ENCODE results near the gene CTDSPL.

Gene CTDSPL

DNA sequence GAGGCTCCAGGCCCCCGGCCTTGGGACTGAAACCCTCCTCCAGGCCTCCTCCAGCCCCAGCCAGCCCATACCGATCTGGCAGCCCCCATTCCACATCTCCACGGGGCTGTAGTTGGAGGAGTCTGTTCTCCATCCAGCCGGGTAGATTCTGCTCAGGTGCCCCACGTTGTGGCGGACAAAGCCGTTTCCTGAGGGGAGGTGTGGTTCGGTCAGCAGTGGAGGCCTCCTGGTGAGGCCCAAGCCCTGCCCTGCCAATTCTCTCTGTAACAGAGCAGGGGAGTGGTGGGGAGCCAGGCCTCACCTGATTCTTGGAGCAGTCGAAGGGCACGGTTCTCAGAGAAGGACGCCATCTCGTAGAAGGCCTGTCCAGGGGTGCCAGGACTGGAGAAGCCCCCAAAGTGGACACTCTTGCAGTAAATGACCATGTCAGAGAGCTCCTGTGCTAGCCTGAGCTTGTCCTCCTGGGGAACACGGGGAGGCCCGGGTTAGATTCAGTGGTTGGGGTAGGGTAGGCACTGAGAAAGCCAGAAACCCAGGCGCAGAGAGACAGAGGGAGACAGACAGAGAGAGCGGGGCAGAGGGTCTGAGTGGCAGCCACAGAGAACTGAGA is 147.4 kb downstream of the CTDSPL start:
- H3K23ac ChIP-seq (ENCODE audit: low read length), result no peak overlapping the region
- no peaks in the 10 kb centered on the region for H3K27me3 ChIP-seq (ENCODE audit: insufficient read depth, low read length, poor library complexity)
- no peak overlapping the region for H3K4me3 ChIP-seq (ENCODE audit: low read length)
- H3K4me1 ChIP-seq (ENCODE audit: control insufficient read depth, low read depth, low read length), result no peaks in the 10 kb centered on the region
- H3K18ac ChIP-seq (ENCODE audit: low read length), result no peak overlapping the region
- H3K79me2 ChIP-seq (ENCODE audit: control insufficient read depth, insufficient read depth, low read length), result no peaks in the 10 kb centered on the region
- H3K79me1 ChIP-seq (ENCODE audit: low read length), result no peaks in the 10 kb centered on the region
- H2AK5ac ChIP-seq (ENCODE audit: low read length), result no peak overlapping the region
- no peak overlapping the region for H2BK5ac ChIP-seq (ENCODE audit: low read length)
- no peak overlapping the region for H3K9ac ChIP-seq (ENCODE audit: low read length)
- H3K4me2 ChIP-seq (ENCODE audit: low read length), result no peak overlapping the region
- DNase-seq, result no peak
- H3K36me3 ChIP-seq (ENCODE audit: control insufficient read depth, insufficient read depth, low read length), result no peaks in the 10 kb centered on the region
- no peak overlapping the region for H2BK120ac ChIP-seq (ENCODE audit: low read depth, low read length)
- no peak overlapping the region for H4K8ac ChIP-seq (ENCODE audit: low read depth, low read length)
- H4K5ac ChIP-seq (ENCODE audit: low read length), result no peak overlapping the region
- H2BK15ac ChIP-seq (replicated peaks; ENCODE audit: low read depth), result no peak overlapping the region
- no peak overlapping the region for H3K4ac ChIP-seq (ENCODE audit: low read depth, low read length)
- H3K27ac ChIP-seq (ENCODE audit: low read depth, low read length), result no peak overlapping the region
- no peak overlapping the region for H3K56ac ChIP-seq (ENCODE audit: low read length)
- WGBS (ENCODE audit: extremely low coverage, insufficient coverage, low lambda C conversion rate), result no CpG with 5 or more reads among the region's 16 CpGs

DNA sequence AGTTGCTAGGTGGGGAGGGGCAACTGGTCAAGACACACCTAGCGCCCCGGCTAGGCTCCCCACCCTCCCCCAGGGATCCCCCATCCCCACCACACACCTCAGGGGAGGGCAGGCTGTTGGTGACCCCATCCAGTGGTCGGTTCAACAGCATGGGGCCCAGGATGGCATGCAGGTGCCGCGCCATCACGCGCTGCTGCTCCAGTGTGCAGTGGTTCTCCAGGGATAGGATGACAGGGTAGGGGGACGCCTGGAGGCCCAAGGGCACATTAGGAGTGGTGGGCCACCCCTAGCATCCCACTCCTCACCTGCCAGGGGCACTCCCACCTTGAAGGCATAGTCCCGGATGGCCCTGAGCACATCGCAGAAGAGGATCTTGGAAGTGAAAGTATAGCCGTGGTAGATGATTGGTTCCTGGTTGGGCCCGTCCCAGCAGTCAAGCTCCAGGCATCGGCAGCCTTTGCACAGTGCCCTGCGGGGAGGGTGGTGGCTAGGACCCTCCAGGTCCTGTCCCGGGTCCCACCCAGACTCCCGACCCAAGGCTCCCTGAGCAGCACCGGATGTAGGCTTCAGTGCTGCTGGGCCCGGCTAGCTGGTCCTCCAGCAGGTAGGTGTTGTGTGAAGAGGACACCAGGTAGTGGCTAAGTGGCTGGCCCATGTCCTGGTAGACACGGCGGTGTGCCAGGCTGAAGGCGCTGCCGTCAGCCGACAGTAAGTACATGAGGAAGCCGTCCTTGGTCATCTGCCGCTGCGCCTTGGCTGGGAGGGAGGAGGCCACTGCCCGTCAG is 148.3 kb downstream of the CTDSPL start:
- Histone ChIP-seq H2BK5ac (ENCODE audit: low read length) (no peak overlapping the region), H3K18ac (ENCODE audit: low read length) (no peak overlapping the region), H3K4me3 (ENCODE audit: low read length) (no peak overlapping the region), H3K79me1 (ENCODE audit: low read length) (no peaks in the 10 kb centered on the region), H2BK15ac (replicated peaks; ENCODE audit: low read depth) (no peak overlapping the region), H3K4me1 (ENCODE audit: control insufficient read depth, low read depth, low read length) (no peaks in the 10 kb centered on the region), H2AK5ac (ENCODE audit: low read length) (no peak overlapping the region), H3K23ac (ENCODE audit: low read length) (no peak overlapping the region), H3K4ac (ENCODE audit: low read depth, low read length) (no peak overlapping the region), H2BK120ac (ENCODE audit: low read depth, low read length) (no peak overlapping the region), H3K79me2 (ENCODE audit: control insufficient read depth, insufficient read depth, low read length) (no peaks in the 10 kb centered on the region), H3K9ac (ENCODE audit: low read length) (no peak overlapping the region), H3K4me2 (ENCODE audit: low read length) (no peak overlapping the region), H4K8ac (ENCODE audit: low read depth, low read length) (no peak overlapping the region), H4K5ac (ENCODE audit: low read length) (no peak overlapping the region), H3K27me3 (ENCODE audit: insufficient read depth, low read length, poor library complexity) (no peaks in the 10 kb centered on the region), H3K56ac (ENCODE audit: low read length) (no peak overlapping the region), H3K36me3 (ENCODE audit: control insufficient read depth, insufficient read depth, low read length) (no peaks in the 10 kb centered on the region), H3K27ac (ENCODE audit: low read depth, low read length) (no peak overlapping the region)
- no peak for DNase-seq
- WGBS (ENCODE audit: extremely low coverage, insufficient coverage, low lambda C conversion rate), result no CpG with 5 or more reads among the region's 27 CpGs

DNA sequence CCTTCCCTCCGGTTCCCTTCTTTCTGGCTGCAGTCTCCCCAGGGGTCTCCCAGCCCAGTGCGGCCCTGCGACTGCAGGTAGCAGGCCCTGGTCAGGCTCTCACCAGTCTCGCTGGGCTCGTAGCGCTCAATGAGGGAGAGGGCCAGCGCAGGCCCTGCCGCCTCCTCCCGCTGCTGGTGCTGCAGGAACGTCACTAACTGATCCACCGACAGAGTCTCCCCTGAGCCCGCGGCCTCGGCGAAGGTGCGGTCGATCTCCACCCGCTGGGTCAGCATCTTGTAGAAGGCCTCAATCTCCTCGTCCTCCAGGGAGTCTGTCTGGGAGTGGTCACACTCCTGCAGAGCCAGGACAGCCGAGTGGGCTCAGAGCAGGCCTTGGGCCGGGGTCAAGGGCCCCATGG is 149.4 kb downstream of the CTDSPL start:
- Histone ChIP-seq H3K36me3 (ENCODE audit: control insufficient read depth, insufficient read depth, low read length) (no peaks in the 10 kb centered on the region), H3K27ac (ENCODE audit: low read depth, low read length) (no peak overlapping the region), H3K56ac (ENCODE audit: low read length) (no peak overlapping the region), H3K4me2 (ENCODE audit: low read length) (no peak overlapping the region), H2BK5ac (ENCODE audit: low read length) (no peak overlapping the region), H3K9ac (ENCODE audit: low read length) (no peak overlapping the region), H3K79me1 (ENCODE audit: low read length) (no peaks in the 10 kb centered on the region), H3K4ac (ENCODE audit: low read depth, low read length) (no peak overlapping the region), H3K18ac (ENCODE audit: low read length) (no peak overlapping the region), H2AK5ac (ENCODE audit: low read length) (no peak overlapping the region), H2BK120ac (ENCODE audit: low read depth, low read length) (no peak overlapping the region), H3K79me2 (ENCODE audit: control insufficient read depth, insufficient read depth, low read length) (no peaks in the 10 kb centered on the region), H3K4me1 (ENCODE audit: control insufficient read depth, low read depth, low read length) (no peaks in the 10 kb centered on the region), H2BK15ac (replicated peaks; ENCODE audit: low read depth) (no peak overlapping the region), H4K5ac (ENCODE audit: low read length) (no peak overlapping the region), H3K27me3 (ENCODE audit: insufficient read depth, low read length, poor library complexity) (no peaks in the 10 kb centered on the region), H3K4me3 (ENCODE audit: low read length) (no peak overlapping the region), H4K8ac (ENCODE audit: low read depth, low read length) (no peak overlapping the region), H3K23ac (ENCODE audit: low read length) (no peak overlapping the region)
- WGBS (ENCODE audit: extremely low coverage, insufficient coverage, low lambda C conversion rate), result no CpG with 5 or more reads among the region's 21 CpGs
- DNase-seq, result no peak

DNA sequence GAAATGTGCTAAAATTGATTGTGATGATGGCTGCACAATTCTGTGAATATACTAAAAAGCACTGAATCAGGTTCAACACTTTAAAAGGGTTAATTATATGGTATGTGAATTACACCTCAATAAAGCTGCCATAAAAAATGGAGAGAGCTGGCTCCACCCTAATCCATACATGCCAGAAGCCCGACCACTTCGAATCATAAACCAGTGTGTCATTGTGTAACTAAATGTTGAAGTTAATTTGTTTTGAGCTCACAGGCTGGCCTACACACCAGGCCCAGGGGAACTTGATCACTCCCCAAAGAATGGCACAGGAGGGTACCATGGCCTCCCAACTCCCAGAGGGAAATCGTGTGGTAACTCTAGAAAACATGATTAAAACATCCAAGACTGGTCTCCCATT is 153.8 kb downstream of the CTDSPL start:
- no peak overlapping the region for H2BK5ac ChIP-seq (ENCODE audit: low read length)

DNA sequence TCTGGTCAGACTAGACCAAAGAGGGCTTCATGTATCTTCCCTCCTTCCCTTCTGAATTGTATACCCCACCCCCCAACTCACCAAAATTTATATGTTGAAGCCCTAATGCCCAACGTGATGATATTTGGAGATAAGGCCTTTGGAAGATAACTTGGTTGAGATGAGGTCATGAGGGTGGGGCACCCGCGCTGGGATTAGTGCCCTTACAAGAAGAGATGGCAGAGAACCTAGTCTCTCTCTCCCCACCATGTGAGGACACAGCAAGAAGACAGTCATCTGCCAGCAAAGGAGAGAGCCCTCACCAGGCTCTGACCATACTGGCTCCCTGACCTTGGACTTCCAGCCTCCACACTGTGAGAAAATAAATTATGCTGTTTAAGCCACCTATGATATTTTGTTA is 154.3 kb downstream of the CTDSPL start:
- Histone ChIP-seq H3K27me3 (ENCODE audit: insufficient read depth, low read length, poor library complexity) (no peaks in the 10 kb centered on the region), H3K4ac (ENCODE audit: low read depth, low read length) (no peak overlapping the region), H3K4me3 (ENCODE audit: low read length) (no peak overlapping the region), H2BK15ac (replicated peaks; ENCODE audit: low read depth) (no peak overlapping the region), H3K36me3 (ENCODE audit: control insufficient read depth, insufficient read depth, low read length) (no peaks in the 10 kb centered on the region), H3K56ac (ENCODE audit: low read length) (no peak overlapping the region), H2AK5ac (ENCODE audit: low read length) (no peak overlapping the region), H3K4me2 (ENCODE audit: low read length) (no peak overlapping the region), H4K8ac (ENCODE audit: low read depth, low read length) (no peak overlapping the region), H3K23ac (ENCODE audit: low read length) (no peak overlapping the region), H3K4me1 (ENCODE audit: control insufficient read depth, low read depth, low read length) (no peaks in the 10 kb centered on the region), H3K18ac (ENCODE audit: low read length) (no peak overlapping the region), H4K5ac (ENCODE audit: low read length) (no peak overlapping the region), H3K79me1 (ENCODE audit: low read length) (no peaks in the 10 kb centered on the region), H2BK120ac (ENCODE audit: low read depth, low read length) (no peak overlapping the region), H3K9ac (ENCODE audit: low read length) (no peak overlapping the region), H3K27ac (ENCODE audit: low read depth, low read length) (no peak overlapping the region), H3K79me2 (ENCODE audit: control insufficient read depth, insufficient read depth, low read length) (no peaks in the 10 kb centered on the region), H2BK5ac (ENCODE audit: low read length) (no peak overlapping the region)
- no peak for DNase-seq
- no CpG with 5 or more reads among the region's 3 CpGs for WGBS (ENCODE audit: extremely low coverage, insufficient coverage, low lambda C conversion rate)

More for the DNA sequence above, 153.8 kb downstream of the CTDSPL start:
- Histone ChIP-seq H3K9ac (ENCODE audit: low read length) (no peak overlapping the region), H3K4me2 (ENCODE audit: low read length) (no peak overlapping the region), H3K4me1 (ENCODE audit: control insufficient read depth, low read depth, low read length) (no peaks in the 10 kb centered on the region), H3K4me3 (ENCODE audit: low read length) (no peak overlapping the region), H3K4ac (ENCODE audit: low read depth, low read length) (no peak overlapping the region), H3K79me1 (ENCODE audit: low read length) (no peaks in the 10 kb centered on the region), H4K8ac (ENCODE audit: low read depth, low read length) (no peak overlapping the region), H3K18ac (ENCODE audit: low read length) (no peak overlapping the region), H3K79me2 (ENCODE audit: control insufficient read depth, insufficient read depth, low read length) (no peaks in the 10 kb centered on the region), H3K23ac (ENCODE audit: low read length) (no peak overlapping the region), H3K27ac (ENCODE audit: low read depth, low read length) (no peak overlapping the region), H3K36me3 (ENCODE audit: control insufficient read depth, insufficient read depth, low read length) (no peaks in the 10 kb centered on the region), H2BK120ac (ENCODE audit: low read depth, low read length) (no peak overlapping the region), H3K27me3 (ENCODE audit: insufficient read depth, low read length, poor library complexity) (no peaks in the 10 kb centered on the region), H3K56ac (ENCODE audit: low read length) (no peak overlapping the region), H2BK15ac (replicated peaks; ENCODE audit: low read depth) (no peak overlapping the region), H4K5ac (ENCODE audit: low read length) (no peak overlapping the region), H2AK5ac (ENCODE audit: low read length) (no peak overlapping the region)
- DNase-seq, result no peak
- no CpG with 5 or more reads among the region's 3 CpGs for WGBS (ENCODE audit: extremely low coverage, insufficient coverage, low lambda C conversion rate)
